C4-2B (cell line): ENCODE results near the gene RFX6.

Experiments used
- CTCF ChIP-seq: fragments of 450-650 bp; conservative IDR thresholded peaks from 2 replicates; pipeline ENCODE4 v1.5.1; 2017; ENCODE audit warnings: mild to moderate bottlenecking
- ZFX ChIP-seq: fragments of 450-650 bp; IDR thresholded peaks from 2 replicates; pipeline ENCODE4 v1.6.1; 2017

- TF ChIP-seq CTCF: no peak
- TF ChIP-seq ZFX: no peak
These were observed 17.6 kb downstream of the RFX6 start for GRCh38 chr6:116894669-116895068.
